ENCODE data around the gene TUBB4B.

The TUBB4B gene

GRCh38 chr9:137272241-137273094, 31.4 kb downstream of the TUBB4B start:
- DNase-seq (ENCODE audit: low spot score): no peak
- TF ChIP-seq CTCF (IDR thresholded peaks at IDR 0.05; ENCODE audit: borderline replicate concordance, control extremely low read depth, extremely low read depth, insufficient read depth, missing control alignments): no peak
- in situ Hi-C loops (cut with MboI; ENCODE audit: low sequenced_read_pairs, unreplicated experiment): no loop called here

- no peak for DNase-seq (ENCODE audit: low spot score)
- no peak for TF ChIP-seq CTCF (IDR thresholded peaks at IDR 0.05; ENCODE audit: borderline replicate concordance, control extremely low read depth, extremely low read depth, insufficient read depth, missing control alignments)
- in situ Hi-C loops (cut with MboI; ENCODE audit: low sequenced_read_pairs, unreplicated experiment): no loop called here
These were observed 32.0 kb downstream of the TUBB4B start for GRCh38 chr9:137273095-137273490.

- in situ Hi-C loops (cut with MboI; ENCODE audit: low sequenced_read_pairs, unreplicated experiment): no loop called here
- DNase-seq (ENCODE audit: low spot score): no peak
- no peak for TF ChIP-seq CTCF (IDR thresholded peaks at IDR 0.05; ENCODE audit: borderline replicate concordance, control extremely low read depth, extremely low read depth, insufficient read depth, missing control alignments)
These were observed 32.7 kb downstream of the TUBB4B start for GRCh38 chr9:137273611-137274320.

- in situ Hi-C loops (cut with MboI; ENCODE audit: low sequenced_read_pairs, unreplicated experiment): loop anchor here (25.0 kb wide), 1 partner anchor 262 kb away; no protein-coding TSS in a partner anchor
- TF ChIP-seq CTCF (IDR thresholded peaks at IDR 0.05; ENCODE audit: borderline replicate concordance, control extremely low read depth, extremely low read depth, insufficient read depth, missing control alignments): no peak
- no peak for DNase-seq (ENCODE audit: low spot score)
These were observed 34.1 kb downstream of the TUBB4B start for GRCh38 chr9:137275203-137275587.

- in situ Hi-C loops (cut with MboI; ENCODE audit: low sequenced_read_pairs, unreplicated experiment): loop anchor here (25.0 kb wide), 1 partner anchor 261 kb away; no protein-coding TSS in a partner anchor
- DNase-seq (ENCODE audit: low spot score): no peak
- TF ChIP-seq CTCF (IDR thresholded peaks at IDR 0.05; ENCODE audit: borderline replicate concordance, control extremely low read depth, extremely low read depth, insufficient read depth, missing control alignments): no peak
These were observed 34.7 kb downstream of the TUBB4B start for GRCh38 chr9:137275588-137276472.
